Thoracic aorta (tissue), 2 donors: ENCODE data around the gene KCTD7. TPM values are rescaled to one million over a fixed set of nuclear protein-coding genes. Genes with fewer than 3 reads are reported as not detected.
A peak's percentile ranks its signal among the peaks of the same experiment; 100 is the strongest.
"Not testable (repeated sequence)": the region's sequence is repeated elsewhere in the genome, so short reads cannot be mapped to it uniquely, and the experiment has no call there.

ENCODE experiments used
- ATAC-seq: fragments of 150-250 bp; one replicate; pipeline ENCODE4 v1.8.0; 2017; ENCODE audit warnings: low read depth; ENCODE audit not compliant: insufficient number of reproducible peaks, low FRiP score
- DNase-seq: peaks from one replicate; pipeline ENCODE4 v3.0.0-alpha.2; 2020; ENCODE audit warnings: low spot score
- H3K27ac ChIP-seq, 2 donors: fragments of 200-600 bp; sonication (generic); 1 replicate in 1 of 2; 2 replicates in 1 of 2; pipeline ENCODE4 v1.5.1; 2016; ENCODE audit warnings: mild to moderate bottlenecking in 2 of 2, moderate library complexity in 2 of 2
- H3K27me3 ChIP-seq: fragments of 200-600 bp; sonication (generic); replicated peaks from 2 replicates; pipeline ENCODE4 v1.6.0; 2016; ENCODE audit warnings: mild to moderate bottlenecking; ENCODE audit not compliant: insufficient read depth
- H3K36me3 ChIP-seq: fragments of 200-600 bp; sonication (generic); one replicate; pipeline ENCODE4 v1.5.1; 2016
- H3K4me1 ChIP-seq, 2 donors: fragments of 200-600 bp; sonication (generic); 1 replicate in 1 of 2; 2 replicates in 1 of 2; pipeline versions ENCODE4 v1.5.1 to v1.6.0; 2016; ENCODE audit warnings: low read depth in 2 of 2, mild to moderate bottlenecking in 1 of 2; ENCODE audit not compliant: control insufficient read depth in 1 of 2
- H3K4me3 ChIP-seq: fragments of 200-600 bp; sonication (generic); 2 replicates; pipeline ENCODE4 v1.5.1; 2016; ENCODE audit warnings: mild to moderate bottlenecking
- H3K9me3 ChIP-seq: fragments of 200-600 bp; sonication (generic); 2 replicates; pipeline ENCODE4 v1.5.1; 2016
- total RNA-seq, 2 donors: library from RNA; depleted of rRNA; stranded (reverse); fragments of >200 nt; gene quantifications; one replicate each; pipeline versions ENCODE4 v1.1.0 to v1.2.3, GENCODE V29; 2016
- TF ChIP-seq, protein P1 (sequence below): fragments of 200-600 bp; sonication (generic); IDR thresholded peaks from one replicate; pipeline ENCODE4 v1.5.1; 2019; ENCODE audit warnings: antibody characterized with exemption

Gene KCTD7
- total RNA-seq, 2 donors from 2014 or later, result 24.5 to 31.0 TPM

DNA sequence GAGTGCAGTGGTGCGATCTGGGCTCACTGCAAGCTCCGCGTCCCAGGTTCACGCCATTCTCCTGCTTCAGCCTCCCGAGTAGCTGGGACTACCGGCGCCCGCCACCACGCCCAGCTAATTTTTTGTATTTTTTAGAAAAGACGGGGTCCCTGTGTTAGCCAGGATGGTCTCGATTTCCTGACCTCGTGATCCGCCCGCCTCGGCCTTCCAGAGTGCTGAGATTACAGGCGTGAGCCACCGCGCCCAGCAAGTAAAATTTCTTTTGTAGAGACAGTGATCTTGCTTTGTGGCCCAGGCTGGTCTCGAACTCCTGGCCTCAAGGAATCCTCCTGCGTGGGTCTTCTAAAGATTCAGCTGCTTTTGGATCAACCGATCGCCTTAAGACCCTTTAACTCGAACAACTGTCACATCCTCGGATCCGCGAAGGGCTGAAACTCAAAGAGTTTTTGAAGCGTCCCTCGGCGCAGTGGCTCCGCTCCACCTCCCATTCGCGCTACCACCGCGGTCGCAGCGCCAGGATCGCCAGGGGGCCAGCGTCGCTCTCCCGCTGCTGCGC lies 25.1 kb downstream of the KCTD7 start:
- TF ChIP-seq, protein P1, sequence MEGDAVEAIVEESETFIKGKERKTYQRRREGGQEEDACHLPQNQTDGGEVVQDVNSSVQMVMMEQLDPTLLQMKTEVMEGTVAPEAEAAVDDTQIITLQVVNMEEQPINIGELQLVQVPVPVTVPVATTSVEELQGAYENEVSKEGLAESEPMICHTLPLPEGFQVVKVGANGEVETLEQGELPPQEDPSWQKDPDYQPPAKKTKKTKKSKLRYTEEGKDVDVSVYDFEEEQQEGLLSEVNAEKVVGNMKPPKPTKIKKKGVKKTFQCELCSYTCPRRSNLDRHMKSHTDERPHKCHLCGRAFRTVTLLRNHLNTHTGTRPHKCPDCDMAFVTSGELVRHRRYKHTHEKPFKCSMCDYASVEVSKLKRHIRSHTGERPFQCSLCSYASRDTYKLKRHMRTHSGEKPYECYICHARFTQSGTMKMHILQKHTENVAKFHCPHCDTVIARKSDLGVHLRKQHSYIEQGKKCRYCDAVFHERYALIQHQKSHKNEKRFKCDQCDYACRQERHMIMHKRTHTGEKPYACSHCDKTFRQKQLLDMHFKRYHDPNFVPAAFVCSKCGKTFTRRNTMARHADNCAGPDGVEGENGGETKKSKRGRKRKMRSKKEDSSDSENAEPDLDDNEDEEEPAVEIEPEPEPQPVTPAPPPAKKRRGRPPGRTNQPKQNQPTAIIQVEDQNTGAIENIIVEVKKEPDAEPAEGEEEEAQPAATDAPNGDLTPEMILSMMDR, result peak; percentile 25
- not testable (repeated sequence) for DNase-seq, H3K27me3 ChIP-seq, H3K36me3 ChIP-seq, H3K9me3 ChIP-seq
- Histone ChIP-seq H3K4me3 (peak overlapping the region; percentile 100), H3K4me1 (peaks cover 6 to 23% of the 10 kb centered on the region in 2 donors), H3K27ac (peak overlapping the region; percentile 96 to 99)
- ATAC-seq, result peak; percentile 71

DNA sequence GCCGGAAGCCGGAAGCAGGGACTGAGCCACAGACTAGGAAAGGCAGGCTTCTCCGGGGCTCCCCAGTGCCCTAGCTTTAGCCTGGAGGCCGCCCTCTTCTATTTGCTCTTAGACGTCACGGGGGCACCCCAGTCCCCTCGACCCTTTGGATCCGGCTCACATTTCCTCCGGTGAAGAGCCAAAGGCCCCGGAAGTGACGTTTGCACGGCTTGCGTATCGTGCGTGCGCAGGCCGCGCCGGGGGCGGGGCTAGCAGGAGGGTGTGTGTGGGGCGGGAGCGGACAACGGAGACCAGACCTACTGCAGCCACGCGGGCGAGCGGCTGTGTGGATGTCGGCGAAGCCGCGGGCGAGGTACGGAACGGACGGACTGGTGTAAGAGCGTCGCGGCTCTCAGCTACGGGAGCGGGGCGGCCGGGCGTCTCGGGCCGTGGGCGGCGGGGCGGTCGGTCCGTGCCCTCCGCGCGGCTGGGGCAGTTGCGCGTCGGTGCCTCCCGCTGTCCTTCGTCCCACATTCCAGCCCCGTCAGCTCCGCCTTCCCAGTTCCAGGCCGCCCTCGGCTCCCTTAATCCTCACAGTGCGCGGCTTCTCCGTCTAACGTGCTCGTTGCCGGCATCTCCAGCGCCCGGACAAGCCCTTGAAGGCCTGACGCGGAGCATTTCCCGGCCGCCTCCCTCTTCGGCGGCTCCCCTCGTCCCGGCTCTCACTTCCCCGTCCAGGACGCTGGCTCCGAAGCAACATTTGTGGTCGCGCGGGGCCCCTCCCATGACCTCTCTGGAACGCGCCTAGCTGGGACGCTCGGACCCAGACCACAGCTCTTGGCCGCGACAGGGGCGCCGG lies 25.8 kb downstream of the KCTD7 start:
- Histone ChIP-seq H3K36me3 (no peaks in the 10 kb centered on the region), H3K27me3 (no peaks in the 10 kb centered on the region), H3K4me3 (peak overlapping the region; percentile 100), H3K4me1 (peaks cover 6 to 23% of the 10 kb centered on the region in 2 donors), H3K27ac (peak overlapping the region; percentile 96 to 99), H3K9me3 (no peaks in the 10 kb centered on the region)
- TF ChIP-seq, protein P1, result no peak
- DNase-seq, result peak; percentile 95
- peak; percentile 96 for ATAC-seq

DNA sequence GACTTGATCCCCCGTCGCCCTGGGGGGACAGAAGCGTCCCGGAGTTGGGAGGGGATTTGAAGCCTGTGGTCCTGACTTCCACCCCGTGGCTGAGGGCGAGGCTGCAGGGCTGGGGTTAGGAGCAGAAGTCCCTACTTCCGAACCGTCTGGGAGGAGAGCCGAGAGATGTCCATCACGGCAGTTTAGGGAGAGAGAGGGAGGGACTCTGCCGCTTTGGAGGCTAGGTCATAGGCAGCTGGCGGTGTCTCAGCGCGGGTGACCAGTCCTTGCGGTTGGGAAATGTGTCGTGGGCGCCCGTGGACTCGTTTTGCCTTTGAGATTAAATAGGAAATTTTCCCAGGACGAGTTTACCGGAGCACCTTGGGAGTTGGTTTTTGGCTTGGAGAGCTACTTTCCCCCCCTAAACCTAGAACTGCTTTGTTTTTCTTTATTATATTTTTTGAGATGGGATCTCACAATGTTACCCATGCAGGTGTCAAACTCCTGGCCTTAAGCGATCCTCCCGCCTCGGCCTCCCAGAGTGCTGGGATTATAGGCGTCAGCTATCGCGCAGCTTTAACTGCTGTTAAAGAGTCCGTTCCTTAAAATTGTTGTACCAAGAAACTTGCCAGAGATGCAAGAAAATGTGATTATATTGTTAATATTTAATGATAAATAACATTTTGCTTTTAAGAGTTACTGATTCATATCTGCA lies 26.6 kb downstream of the KCTD7 start:
- peak overlapping the region; percentile 96 to 99 for H3K27ac ChIP-seq
- H3K4me1 ChIP-seq, result peaks cover 6 to 23% of the 10 kb centered on the region in 2 donors
- not testable (repeated sequence) for H3K36me3 ChIP-seq, H3K27me3 ChIP-seq, H3K9me3 ChIP-seq
- ATAC-seq, result peak; percentile 54
- H3K4me3 ChIP-seq, result peak overlapping the region; percentile 100
- DNase-seq, result peak; percentile 13

DNA sequence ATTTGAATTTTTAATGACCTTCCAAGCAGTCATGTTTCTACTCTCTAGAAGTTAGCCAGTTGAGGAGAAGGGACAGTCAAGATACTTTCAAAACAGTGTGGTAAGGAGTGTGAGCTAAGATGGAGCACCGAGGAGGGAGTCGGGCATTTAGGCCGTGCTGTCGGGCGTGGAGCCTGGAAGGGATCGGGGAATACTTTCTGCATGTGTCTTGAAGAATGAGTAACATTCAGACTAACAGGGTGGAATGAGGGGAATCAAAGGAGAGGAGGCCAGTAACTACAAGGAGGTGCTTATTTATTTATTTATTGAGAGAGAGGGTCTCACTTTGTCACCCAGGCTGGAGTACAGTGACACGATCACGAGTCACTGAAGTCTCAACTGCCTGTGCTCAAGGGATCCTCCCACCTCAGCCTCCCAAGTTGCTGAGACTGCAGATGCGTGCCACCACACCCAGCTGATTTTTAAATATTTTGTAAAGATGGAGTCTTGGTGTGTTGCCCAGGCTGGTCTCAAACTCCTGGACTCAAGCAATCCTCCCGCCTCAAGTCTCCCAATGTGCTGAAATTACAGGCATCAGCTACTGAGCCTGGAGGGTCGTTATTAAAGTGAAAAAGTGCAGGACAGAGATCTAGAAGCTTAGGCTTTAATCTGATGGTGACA lies 27.3 kb downstream of the KCTD7 start:
- not testable (repeated sequence) for DNase-seq, H3K36me3 ChIP-seq, ATAC-seq, H3K27me3 ChIP-seq, H3K9me3 ChIP-seq
- Histone ChIP-seq H3K27ac (peak overlapping the region; percentile 96 to 99), H3K4me3 (peak overlapping the region; percentile 100), H3K4me1 (peaks cover 6 to 23% of the 10 kb centered on the region in 2 donors)

DNA sequence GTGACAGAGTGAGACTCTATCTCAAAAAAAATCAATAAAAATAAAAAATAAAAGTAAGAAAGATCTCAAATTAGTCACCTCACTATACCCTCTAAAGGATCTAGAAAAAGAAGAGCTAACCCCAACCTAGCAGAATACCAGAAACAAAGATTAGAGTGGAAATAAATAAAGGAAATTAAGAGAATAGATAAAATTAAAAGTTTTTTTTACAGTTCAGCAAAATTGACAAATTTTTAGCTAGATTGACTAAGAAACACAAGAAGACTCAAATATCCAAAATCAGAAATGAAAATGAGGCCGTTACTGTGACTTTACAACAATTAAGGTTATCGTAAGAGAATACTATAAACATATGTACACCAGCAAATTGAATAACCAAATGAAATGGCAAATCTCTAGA lies 29.1 kb downstream of the KCTD7 start:
- Histone ChIP-seq H3K9me3 (no peaks in the 10 kb centered on the region), H3K4me3 (no peak overlapping the region), H3K27me3 (no peaks in the 10 kb centered on the region), H3K36me3 (no peaks in the 10 kb centered on the region), H3K4me1 (peaks cover 6 to 23% of the 10 kb centered on the region in 2 donors), H3K27ac (no peak overlapping the region)
- ATAC-seq (no peak), DNase-seq (no peak)
- TF ChIP-seq, protein P1, result no peak
